ENCODE data around the gene E2F2. TPM values are rescaled to one million over a fixed set of nuclear protein-coding genes. Genes with fewer than 3 reads are reported as not detected.

Gene E2F2
- total RNA-seq, 1 experiment from 2014 or later, result 12.3 TPM

DNA sequence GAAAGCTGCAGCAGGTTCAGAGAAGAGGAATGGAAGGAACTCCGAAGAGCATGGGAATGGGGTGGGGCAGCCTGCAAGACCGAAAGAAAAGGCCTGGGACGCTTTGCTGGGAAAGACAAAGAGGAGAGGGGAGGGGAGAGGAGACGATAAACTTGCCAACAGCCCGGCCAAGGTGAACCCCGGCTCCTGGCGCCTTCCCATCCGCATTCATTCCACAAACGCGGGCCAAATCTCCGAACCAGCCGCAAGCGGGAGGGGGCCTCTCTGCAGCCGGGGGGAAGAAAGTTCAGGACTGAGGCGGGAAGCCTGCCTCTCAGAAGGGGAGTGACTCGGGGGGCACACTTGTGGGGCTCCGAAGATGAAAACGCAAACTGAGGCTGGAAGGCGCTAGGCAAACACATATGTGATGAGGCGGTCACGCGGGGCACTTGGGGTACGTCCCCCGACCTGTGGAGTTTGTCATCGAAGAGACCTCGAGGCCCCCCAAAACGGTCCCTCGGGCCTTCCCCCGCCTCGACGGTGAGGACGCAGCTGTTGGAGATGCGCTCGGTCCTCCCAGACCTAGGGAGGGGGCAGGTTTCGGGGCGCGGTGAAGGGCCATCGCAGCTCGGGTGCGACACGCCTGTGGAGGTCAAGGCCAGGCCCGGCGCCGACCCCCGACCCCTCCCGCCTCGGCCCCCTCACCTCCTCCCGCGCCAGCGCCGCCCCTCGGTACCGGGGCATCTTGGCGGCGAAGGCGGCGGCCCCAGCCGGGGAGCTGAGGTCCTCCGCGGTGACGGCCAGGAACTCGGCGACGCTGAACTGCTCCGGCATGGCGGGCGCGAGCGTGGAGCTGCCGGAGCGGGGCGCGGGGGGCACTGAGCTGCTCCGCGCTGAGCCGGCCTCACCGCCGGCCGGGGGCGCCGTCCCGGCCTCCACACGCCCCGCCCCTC lies 47.4 kb downstream of the E2F2 start, which contains the start of gene ASAP3:
ASAP3 (minus strand) TSS at position 859 of the 932 bp plus-strand sequence; CDS start at position 813, 46 bp downstream.
- DNase-seq (ENCODE audit: low read depth in 1 of 2, low spot score in 2 of 2), result peak; percentile 42 to 54
- Histone ChIP-seq H3K27ac (no peak within 1 kb of the TSS), H3K4me1 (replicated peaks) (peaks cover 14% of the 10 kb centered on the region)

GRCh38 chr1:23481904-23482303 lies 49.1 kb downstream of the E2F2 start:
- Histone ChIP-seq H3K36me3 (no peaks in the 10 kb centered on the region), H3K27ac (no peak overlapping the region), H3K9me3 (replicated peaks) (no peaks in the 10 kb centered on the region), H3K27me3 (replicated peaks) (no peaks in the 10 kb centered on the region), H3K4me1 (replicated peaks) (peaks cover 14% of the 10 kb centered on the region), H3K4me3 (no peak overlapping the region)
- no peak for DNase-seq (ENCODE audit: low read depth in 1 of 2, low spot score in 2 of 2)

More for the DNA sequence above, 47.4 kb downstream of the E2F2 start, which contains the start of gene ASAP3:
- Histone ChIP-seq H3K36me3 (no peaks in the 10 kb centered on the region), H3K4me3 (peak within 1 kb of the TSS; percentile 68), H3K27me3 (replicated peaks) (no peaks in the 10 kb centered on the region), H3K9me3 (replicated peaks) (no peaks in the 10 kb centered on the region)

GRCh38 chr1:23481026-23481597 lies 49.9 kb downstream of the E2F2 start:
- peaks cover 14% of the 10 kb centered on the region for H3K4me1 ChIP-seq (replicated peaks)
- no peak overlapping the region for H3K4me3 ChIP-seq
- H3K27ac ChIP-seq, result no peak overlapping the region
- no peaks in the 10 kb centered on the region for H3K27me3 ChIP-seq (replicated peaks)
- H3K9me3 ChIP-seq (replicated peaks), result no peaks in the 10 kb centered on the region
- DNase-seq (ENCODE audit: low read depth in 1 of 2, low spot score in 2 of 2), result no peak
- H3K36me3 ChIP-seq, result no peaks in the 10 kb centered on the region

DNA sequence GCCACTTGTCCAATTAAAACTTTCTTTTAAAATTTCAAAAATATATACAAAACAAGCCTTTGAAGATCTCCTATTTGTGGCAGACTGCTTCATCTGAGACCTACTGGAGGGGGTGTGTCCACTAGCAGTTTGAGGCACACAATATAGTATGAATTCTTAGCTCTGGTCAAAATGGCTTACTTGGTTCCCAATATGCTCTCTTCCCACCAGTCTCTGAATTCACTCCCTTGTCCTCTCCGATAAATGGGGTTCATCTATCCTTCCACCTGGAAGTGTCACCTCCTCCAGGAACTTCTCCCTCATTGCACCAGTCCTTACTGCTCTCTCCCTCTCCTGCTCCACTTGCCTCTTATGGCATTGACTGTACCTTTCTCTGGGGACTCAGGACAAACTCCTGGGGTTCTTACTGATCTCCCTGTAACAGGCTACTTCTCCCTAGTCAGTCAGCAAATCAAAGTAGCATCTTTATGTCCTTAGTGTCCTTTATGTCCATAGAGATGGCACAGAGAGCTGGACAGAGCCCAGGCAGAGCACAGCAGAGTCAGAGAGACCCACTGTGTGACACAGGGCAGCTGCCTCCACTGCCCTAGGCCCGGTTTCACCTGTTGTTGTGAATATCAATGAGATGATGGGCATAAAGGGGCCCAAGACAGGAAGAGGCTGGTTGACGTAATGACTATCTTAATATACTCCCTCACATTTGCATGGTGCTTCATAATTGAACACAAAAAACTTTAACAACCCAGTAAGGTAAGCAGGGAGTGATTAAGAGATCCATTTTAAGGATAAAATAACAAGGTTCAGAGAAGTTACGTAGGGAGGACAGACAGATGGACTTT lies 50.6 kb downstream of the E2F2 start:
- Histone ChIP-seq H3K4me1 (replicated peaks) (peaks cover 14% of the 10 kb centered on the region), H3K4me3 (no peak overlapping the region), H3K9me3 (replicated peaks) (no peaks in the 10 kb centered on the region), H3K27ac (no peak overlapping the region), H3K36me3 (no peaks in the 10 kb centered on the region), H3K27me3 (replicated peaks) (no peaks in the 10 kb centered on the region)
- DNase-seq (ENCODE audit: low read depth in 1 of 2, low spot score in 2 of 2), result no peak

- H3K9me3 ChIP-seq (replicated peaks), result no peaks in the 10 kb centered on the region
- no peak for DNase-seq (ENCODE audit: low read depth in 1 of 2, low spot score in 2 of 2)
- no peak overlapping the region for H3K4me3 ChIP-seq
- no peak overlapping the region for H3K27ac ChIP-seq
- H3K27me3 ChIP-seq (replicated peaks), result no peaks in the 10 kb centered on the region
- no peaks in the 10 kb centered on the region for H3K36me3 ChIP-seq
- H3K4me1 ChIP-seq (replicated peaks), result peaks cover 14% of the 10 kb centered on the region
Measured at GRCh38 chr1:23479666-23479941, 51.4 kb downstream of the E2F2 start.

DNA sequence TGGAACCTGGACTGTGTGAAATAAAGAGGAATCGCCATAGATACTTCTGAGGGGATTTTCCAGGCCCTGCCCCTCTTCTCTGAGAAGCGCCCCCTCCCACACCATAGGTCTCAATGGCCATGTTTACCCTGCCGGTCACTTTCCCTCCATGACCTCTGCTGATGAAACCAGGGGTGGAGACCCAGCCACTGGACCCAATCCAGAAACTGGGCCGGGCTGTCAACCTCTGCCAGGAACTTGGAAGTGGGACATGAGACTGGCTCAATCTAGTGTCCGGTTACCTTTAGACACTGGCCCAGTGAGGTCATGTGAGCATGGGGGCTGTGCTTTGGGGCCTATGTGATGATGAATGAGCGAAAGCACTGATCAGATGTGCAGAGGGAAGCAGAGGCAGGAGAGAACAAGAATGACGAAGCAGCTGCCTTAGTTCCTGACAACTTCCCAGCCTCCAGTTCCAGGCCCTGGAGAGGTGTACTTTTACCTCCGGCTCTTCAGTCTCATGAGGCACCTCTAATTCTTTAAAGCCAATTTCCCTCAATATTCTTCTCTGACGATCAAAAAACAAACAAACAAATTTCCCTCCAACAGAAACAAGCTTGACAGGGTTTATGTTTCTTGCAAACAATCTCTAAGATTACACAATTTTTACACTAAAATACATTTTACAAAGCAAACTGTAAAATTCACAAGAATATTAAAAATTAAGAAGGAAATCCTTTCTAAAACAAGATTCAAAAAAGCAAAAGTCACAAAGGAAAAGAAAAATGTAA lies 52.0 kb downstream of the E2F2 start:
- no peak overlapping the region for H3K27ac ChIP-seq
- no peaks in the 10 kb centered on the region for H3K36me3 ChIP-seq
- H3K4me1 ChIP-seq (replicated peaks), result peaks cover 14% of the 10 kb centered on the region
- DNase-seq (ENCODE audit: low read depth in 1 of 2, low spot score in 2 of 2), result no peak
- no peak overlapping the region for H3K4me3 ChIP-seq
- H3K27me3 ChIP-seq (replicated peaks), result no peaks in the 10 kb centered on the region
- H3K9me3 ChIP-seq (replicated peaks), result no peaks in the 10 kb centered on the region

DNA sequence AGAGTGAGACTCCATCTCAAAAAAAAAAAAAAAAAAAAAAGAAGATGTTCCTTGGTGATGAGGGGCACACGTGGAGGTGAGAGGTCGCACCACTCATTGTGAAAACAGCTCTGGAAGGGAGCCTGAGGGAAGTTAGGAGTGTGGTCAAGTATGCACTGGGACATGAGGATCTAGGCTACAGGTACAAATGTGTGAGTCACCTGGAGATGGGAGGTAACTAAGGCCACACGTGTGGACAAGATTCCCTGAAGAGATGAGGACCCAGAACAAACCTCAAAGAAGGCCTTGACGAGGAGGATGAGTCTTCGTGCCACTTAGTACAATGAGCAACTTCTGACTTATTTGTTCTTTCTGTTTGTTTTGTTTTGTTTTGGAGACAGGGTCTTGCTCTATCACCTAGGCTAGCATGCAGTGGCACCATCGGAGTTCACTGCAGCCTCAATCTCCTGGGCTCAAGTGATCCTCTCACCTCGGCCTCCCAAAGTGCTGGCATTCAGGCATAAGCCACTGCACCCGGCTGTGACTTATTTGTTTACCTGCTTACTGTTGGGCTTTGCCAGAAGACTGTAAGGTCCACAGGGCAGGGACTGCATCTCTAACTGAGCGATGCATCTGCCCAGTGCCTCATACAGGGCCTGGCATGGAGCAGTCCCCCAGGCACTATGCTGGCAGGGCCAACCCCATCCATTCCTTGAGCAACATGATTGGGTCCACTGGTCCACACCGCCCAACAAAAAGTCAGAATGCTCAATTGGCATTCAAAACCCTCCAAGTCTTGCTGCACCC lies 53.5 kb downstream of the E2F2 start:
- H3K27me3 ChIP-seq (replicated peaks), result no peaks in the 10 kb centered on the region
- peaks cover 5% of the 10 kb centered on the region; the same call in 1 of the 2 replicates for H3K4me1 ChIP-seq (replicated peaks)
- no peak overlapping the region for H3K27ac ChIP-seq
- no peak for DNase-seq (ENCODE audit: low read depth in 1 of 2, low spot score in 2 of 2)
- H3K9me3 ChIP-seq (replicated peaks), result no peaks in the 10 kb centered on the region
- H3K36me3 ChIP-seq, result no peaks in the 10 kb centered on the region
- H3K4me3 ChIP-seq, result no peak overlapping the region

DNA sequence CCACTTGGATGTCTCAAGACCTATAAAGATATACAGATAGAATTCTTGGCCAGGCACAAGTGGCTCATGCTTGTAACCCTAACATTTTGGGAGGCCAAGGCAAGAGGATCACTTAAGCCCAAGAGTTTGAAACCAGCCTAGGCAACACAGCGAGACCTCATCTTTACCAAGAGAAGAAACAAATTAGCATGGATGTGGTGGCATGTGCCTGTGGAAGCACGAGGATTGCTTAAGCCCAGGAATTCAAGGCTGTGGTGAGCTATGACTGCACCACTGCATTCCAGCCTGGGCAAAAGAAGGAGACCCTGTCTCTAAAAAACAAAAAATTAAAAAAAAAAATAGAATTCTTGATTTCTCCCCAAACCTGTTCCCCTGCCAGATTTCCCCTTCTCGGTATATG lies 55.4 kb downstream of the E2F2 start:
- no peak for DNase-seq (ENCODE audit: low read depth in 1 of 2, low spot score in 2 of 2)
- Histone ChIP-seq H3K27ac (no peak overlapping the region), H3K36me3 (no peaks in the 10 kb centered on the region)

DNA sequence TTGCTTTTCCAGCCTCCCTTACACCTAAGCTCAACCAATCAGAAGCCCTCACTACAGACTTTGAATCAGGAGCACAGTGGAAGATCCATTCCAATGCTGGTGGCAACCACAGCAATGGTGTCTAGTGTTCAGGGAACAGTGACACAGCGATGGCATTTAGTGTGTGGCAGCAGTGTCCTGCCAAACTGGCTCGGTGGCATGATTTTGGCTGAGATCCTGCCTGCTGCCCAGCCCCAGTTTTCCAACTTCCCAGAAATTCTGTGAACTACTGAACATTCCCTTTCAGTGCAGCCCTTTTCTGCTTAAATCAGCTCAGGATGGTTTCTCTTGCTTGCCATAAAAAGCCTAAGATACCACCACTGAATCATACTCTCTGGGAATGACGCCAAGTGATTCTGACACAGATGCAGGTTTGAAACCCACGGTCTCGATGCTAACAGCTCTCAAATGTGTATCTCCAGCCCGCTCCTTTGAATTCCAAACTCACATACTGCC lies 55.9 kb downstream of the E2F2 start:
- DNase-seq (ENCODE audit: low read depth in 1 of 2, low spot score in 2 of 2), result peak in 1 of 2 experiments; percentile 31
- no peaks in the 10 kb centered on the region for H3K36me3 ChIP-seq
- peaks cover 5% of the 10 kb centered on the region; the same call in 1 of the 2 replicates for H3K4me1 ChIP-seq (replicated peaks)
- no peaks in the 10 kb centered on the region for H3K9me3 ChIP-seq (replicated peaks)
- no peaks in the 10 kb centered on the region for H3K27me3 ChIP-seq (replicated peaks)
- no peak overlapping the region for H3K27ac ChIP-seq
- no peak overlapping the region for H3K4me3 ChIP-seq

More for the DNA sequence above, 55.4 kb downstream of the E2F2 start:
- H3K27me3 ChIP-seq (replicated peaks), result no peaks in the 10 kb centered on the region
- no peak overlapping the region for H3K4me3 ChIP-seq
- no peaks in the 10 kb centered on the region for H3K9me3 ChIP-seq (replicated peaks)
- H3K4me1 ChIP-seq (replicated peaks), result peaks cover 5% of the 10 kb centered on the region; the same call in 1 of the 2 replicates

DNA sequence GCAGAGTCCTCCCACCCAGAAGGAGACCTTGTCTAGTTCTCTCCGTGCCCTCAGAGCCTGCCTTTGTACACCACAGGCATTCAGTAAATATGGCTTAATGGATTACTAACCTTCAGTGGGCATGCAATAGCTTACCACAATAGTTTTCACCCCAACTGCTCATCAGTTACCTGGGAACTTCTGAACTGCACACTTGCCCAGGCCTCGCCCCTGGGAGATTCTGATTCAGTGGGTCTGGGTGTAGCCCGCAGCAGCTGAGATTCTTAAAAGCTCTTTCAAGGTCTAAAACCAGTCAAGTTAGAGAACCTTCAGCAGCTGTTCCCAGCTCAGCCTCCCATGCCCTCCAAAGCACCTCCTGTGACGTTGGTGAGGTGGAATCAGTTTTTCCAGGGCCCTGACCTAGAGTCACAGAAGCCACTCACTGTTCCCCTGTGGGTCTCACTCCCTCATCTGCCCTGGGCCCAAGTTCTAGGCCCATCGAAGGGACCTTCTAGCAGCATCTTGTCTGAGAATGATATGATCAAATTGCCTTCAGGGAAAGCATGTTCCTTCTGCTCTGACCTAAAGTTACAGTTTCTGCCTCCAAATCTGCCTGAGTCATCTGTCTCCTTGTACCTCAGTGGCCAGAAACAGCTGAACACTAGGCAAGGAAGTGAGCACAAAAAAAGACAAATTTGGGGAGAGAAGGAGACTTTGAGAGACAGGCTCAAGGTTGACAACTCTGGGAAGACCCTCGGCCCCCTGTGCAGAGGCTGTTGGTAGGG lies 57.8 kb downstream of the E2F2 start:
- no peak for DNase-seq (ENCODE audit: low read depth in 1 of 2, low spot score in 2 of 2)
- Histone ChIP-seq H3K27me3 (replicated peaks) (no peaks in the 10 kb centered on the region), H3K4me3 (no peak overlapping the region), H3K27ac (no peak overlapping the region), H3K9me3 (replicated peaks) (no peaks in the 10 kb centered on the region), H3K36me3 (no peaks in the 10 kb centered on the region), H3K4me1 (replicated peaks) (peaks cover 5% of the 10 kb centered on the region; the same call in 1 of the 2 replicates)

- Histone ChIP-seq H3K4me3 (no peak overlapping the region), H3K27ac (no peak overlapping the region), H3K36me3 (no peaks in the 10 kb centered on the region), H3K4me1 (replicated peaks) (peaks cover 5% of the 10 kb centered on the region; the same call in 1 of the 2 replicates), H3K9me3 (replicated peaks) (no peaks in the 10 kb centered on the region), H3K27me3 (replicated peaks) (no peaks in the 10 kb centered on the region)
- no peak for DNase-seq (ENCODE audit: low read depth in 1 of 2, low spot score in 2 of 2)
Measured at GRCh38 chr1:23472351-23473036, 58.5 kb downstream of the E2F2 start.
